Lower lobe of right lung (tissue), 2 donors: Measurements from ENCODE around the gene RSRC1. TPM values are rescaled to one million over a fixed set of nuclear protein-coding genes. Genes with fewer than 3 reads are reported as not detected.
"Not testable (repeated sequence)": the region's sequence is repeated elsewhere in the genome, so short reads cannot be mapped to it uniquely, and the experiment has no call there.

Experiments
- ATAC-seq, 2 donors: fragments of 200-7000 bp; cut with Tn5 transposase; one replicate each; pipeline ENCODE4 v1.9.1; 2020 to 2022; ENCODE audit warnings: mild to moderate bottlenecking in 2 of 2, moderate library complexity in 2 of 2
- DNase-seq: peaks from one replicate; pipeline ENCODE4 v3.0.0-alpha.2; 2020
- H3K27ac ChIP-seq: fragments of 200-600 bp; one replicate; pipeline ENCODE4 v1.8.0; 2022
- H3K27me3 ChIP-seq: fragments of 200-600 bp; one replicate; pipeline ENCODE4 v1.8.0; 2022; ENCODE audit warnings: low read depth
- H3K36me3 ChIP-seq: fragments of 200-600 bp; one replicate; pipeline ENCODE4 v1.8.0; 2022; ENCODE audit warnings: mild to moderate bottlenecking
- H3K4me1 ChIP-seq: fragments of 200-600 bp; one replicate; pipeline ENCODE4 v1.8.0; 2022
- H3K4me3 ChIP-seq: fragments of 200-600 bp; one replicate; pipeline ENCODE4 v1.8.0; 2022; ENCODE audit warnings: mild to moderate bottlenecking
- H3K9me3 ChIP-seq: fragments of 200-600 bp; one replicate; pipeline ENCODE4 v1.8.0; 2022
- intact Hi-C: fragments of 100-400 bp; cut with DNase I; formaldehyde crosslinking; loops from one replicate; pipeline ENCODE4 v1.11.0; 2022
- total RNA-seq: library from RNA; stranded (reverse); fragmentation: NEBNext Ultra II Directional; extraction: Animal tissue kit (Norgen Biotek cat#: 25700); gene quantifications from one replicate; pipeline ENCODE4 v1.2.1, GENCODE V29; 2021
- TF ChIP-seq, protein P1 (sequence below): fragments of 200-600 bp; IDR thresholded peaks from one replicate; pipeline ENCODE4 v1.8.0; 2022; ENCODE audit warnings: antibody characterized with exemption, mild to moderate bottlenecking
- donor health status: DM: no; HTN: yes; CAD: no; lungs with severe emphysema.

RSRC1 gene
- total RNA-seq, 1 donor from 2014 or later: 29.8 TPM

DNA sequence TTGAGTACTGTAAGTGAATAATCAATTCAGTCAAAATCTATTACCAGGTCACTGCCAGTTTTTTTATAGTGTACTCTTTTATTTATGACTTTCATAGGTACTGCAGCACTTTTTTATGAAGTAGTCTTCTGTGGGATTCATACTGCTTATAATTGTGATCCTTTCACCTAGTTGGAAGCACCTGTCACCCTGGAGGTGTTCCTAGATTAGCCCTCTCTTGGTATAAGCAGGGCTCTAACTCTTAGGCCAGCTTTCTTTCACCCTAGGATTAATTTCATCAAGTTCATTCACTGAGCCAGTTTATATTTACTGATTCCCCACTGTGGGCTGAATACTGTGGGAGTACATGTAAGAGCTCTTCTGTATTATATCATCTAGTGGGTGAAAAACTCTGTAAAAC, 395.2 kb downstream of the RSRC1 start:
- H3K36me3 ChIP-seq: no peaks in the 10 kb centered on the region
- no peaks in the 10 kb centered on the region for H3K4me1 ChIP-seq
- no peak for DNase-seq
- no peak overlapping the region for H3K4me3 ChIP-seq
- no peaks in the 10 kb centered on the region for H3K9me3 ChIP-seq
- no peaks in the 10 kb centered on the region for H3K27me3 ChIP-seq
- intact Hi-C loops: no loop called here
- TF ChIP-seq, protein P1, sequence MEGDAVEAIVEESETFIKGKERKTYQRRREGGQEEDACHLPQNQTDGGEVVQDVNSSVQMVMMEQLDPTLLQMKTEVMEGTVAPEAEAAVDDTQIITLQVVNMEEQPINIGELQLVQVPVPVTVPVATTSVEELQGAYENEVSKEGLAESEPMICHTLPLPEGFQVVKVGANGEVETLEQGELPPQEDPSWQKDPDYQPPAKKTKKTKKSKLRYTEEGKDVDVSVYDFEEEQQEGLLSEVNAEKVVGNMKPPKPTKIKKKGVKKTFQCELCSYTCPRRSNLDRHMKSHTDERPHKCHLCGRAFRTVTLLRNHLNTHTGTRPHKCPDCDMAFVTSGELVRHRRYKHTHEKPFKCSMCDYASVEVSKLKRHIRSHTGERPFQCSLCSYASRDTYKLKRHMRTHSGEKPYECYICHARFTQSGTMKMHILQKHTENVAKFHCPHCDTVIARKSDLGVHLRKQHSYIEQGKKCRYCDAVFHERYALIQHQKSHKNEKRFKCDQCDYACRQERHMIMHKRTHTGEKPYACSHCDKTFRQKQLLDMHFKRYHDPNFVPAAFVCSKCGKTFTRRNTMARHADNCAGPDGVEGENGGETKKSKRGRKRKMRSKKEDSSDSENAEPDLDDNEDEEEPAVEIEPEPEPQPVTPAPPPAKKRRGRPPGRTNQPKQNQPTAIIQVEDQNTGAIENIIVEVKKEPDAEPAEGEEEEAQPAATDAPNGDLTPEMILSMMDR: no peak
- no peak for ATAC-seq
- H3K27ac ChIP-seq: no peak overlapping the region

DNA sequence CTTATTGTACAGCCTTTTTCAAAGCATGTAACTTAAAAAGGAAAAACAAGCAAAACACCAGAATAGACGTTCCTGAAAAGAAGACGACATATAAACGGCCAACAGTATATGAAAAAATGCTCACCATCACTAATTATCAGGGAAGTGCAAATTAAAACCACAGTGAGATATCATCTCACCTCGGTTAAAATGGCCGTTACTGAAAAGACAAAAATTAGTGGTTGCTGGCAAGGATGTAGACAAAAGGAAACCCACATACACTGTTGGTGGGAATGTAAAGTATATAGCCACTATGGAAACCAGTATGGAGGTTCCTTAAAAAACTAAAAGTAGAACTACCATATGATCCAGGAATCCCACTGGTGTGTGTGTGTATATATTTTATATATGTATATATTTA, 396.6 kb downstream of the RSRC1 start:
- H3K4me3 ChIP-seq: no peak overlapping the region
- TF ChIP-seq, protein P1: no peak
- H3K27ac ChIP-seq: no peak overlapping the region
- no peaks in the 10 kb centered on the region for H3K36me3 ChIP-seq
- no peaks in the 10 kb centered on the region for H3K27me3 ChIP-seq
- H3K4me1 ChIP-seq: no peaks in the 10 kb centered on the region
- H3K9me3 ChIP-seq: no peaks in the 10 kb centered on the region
- ATAC-seq: no peak
- DNase-seq: no peak
- intact Hi-C loops: no loop called here

DNA sequence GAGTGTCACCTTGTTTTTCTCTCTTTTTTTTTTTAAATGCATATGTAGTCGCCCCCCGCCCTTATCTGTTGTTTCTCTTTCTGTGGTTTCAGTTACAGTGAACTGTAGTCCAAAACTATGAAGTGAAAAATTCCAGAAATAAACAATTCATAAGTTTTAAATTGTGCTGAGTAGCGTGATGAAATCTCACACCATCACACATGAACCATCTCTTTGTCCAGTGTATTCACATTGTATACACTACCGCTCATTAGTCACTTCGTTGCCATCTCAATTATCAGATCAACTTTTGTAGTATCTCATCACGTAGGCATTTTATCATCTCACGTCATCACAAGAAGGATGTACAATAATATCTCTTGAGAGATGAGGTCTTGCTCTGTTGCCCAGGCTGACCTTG, 398.6 kb downstream of the RSRC1 start:
- no peak for DNase-seq
- Histone ChIP-seq H3K36me3 (no peaks in the 10 kb centered on the region), H3K27ac (no peak overlapping the region), H3K4me3 (no peak overlapping the region), H3K27me3 (no peaks in the 10 kb centered on the region), H3K4me1 (no peaks in the 10 kb centered on the region), H3K9me3 (no peaks in the 10 kb centered on the region)
- intact Hi-C loops: no loop called here
- TF ChIP-seq, protein P1: no peak
- no peak for ATAC-seq

DNA sequence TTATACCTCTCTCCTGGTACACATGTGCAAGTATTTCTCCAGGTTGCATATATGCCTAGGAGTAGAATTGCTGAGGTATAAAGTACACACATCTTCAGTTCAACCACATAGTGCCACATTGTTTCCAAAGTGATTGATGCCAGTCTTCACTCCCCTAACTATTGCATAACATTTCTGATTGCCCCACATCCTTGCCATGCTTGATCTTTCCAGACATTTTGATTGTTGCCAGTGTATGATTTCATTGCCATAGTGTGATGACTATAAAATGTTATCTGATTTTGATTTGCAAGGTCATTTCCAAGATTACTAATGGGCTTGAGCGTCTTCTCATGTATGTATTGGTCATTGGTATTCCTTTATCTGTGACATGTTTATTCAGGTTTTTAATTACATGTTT, 400.0 kb downstream of the RSRC1 start:
- Histone ChIP-seq H3K4me3 (no peak overlapping the region), H3K27ac (no peak overlapping the region), H3K9me3 (no peaks in the 10 kb centered on the region), H3K4me1 (no peaks in the 10 kb centered on the region), H3K27me3 (no peaks in the 10 kb centered on the region), H3K36me3 (no peaks in the 10 kb centered on the region)
- ATAC-seq (no peak), DNase-seq (no peak)
- intact Hi-C loops: no loop called here
- TF ChIP-seq, protein P1: no peak

DNA sequence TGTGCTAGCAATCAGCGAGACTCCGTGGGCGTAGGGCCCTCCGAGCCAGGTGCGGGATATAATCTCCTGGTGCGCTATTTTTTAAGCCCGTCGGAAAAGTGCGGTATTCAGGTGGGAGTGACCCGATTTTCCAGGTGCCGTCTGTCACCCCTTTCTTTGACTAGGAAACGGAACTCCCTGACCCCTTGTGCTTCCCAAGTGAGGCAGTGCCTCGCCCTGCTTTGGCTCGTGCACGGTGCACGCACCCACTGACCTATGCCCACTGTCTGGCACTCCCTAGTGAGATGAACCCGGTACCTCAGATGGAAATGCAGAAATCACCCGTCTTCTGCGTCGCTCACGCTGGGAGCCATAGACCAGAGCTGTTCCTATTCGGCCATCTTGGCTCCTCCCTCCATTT, 406.8 kb downstream of the RSRC1 start:
- H3K4me1 ChIP-seq, H3K36me3 ChIP-seq, DNase-seq, intact Hi-C loops, H3K4me3 ChIP-seq, ATAC-seq, H3K27ac ChIP-seq, H3K9me3 ChIP-seq, H3K27me3 ChIP-seq: not testable (repeated sequence)

DNA sequence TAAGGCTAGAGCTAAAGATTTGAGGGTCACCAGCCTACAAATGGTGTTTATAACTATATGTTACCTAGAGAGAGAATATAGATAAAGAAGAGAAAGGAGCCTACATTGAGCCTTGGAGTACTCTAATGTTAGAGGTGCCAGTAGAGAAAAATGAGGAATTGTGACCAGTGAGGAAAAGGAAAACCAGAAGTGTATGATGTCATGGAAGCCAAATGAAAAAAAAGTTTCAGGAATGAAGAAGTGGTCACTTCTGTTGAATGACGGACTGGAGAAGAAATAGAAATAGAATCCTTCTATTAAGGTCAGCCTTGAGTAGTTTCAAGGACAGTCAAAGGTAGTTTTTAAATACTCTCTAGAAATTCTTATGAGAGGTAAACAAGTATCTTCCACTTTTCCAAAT, 409.9 kb downstream of the RSRC1 start:
- intact Hi-C loops: no loop called here
- no peaks in the 10 kb centered on the region for H3K27me3 ChIP-seq
- H3K36me3 ChIP-seq: no peaks in the 10 kb centered on the region
- no peaks in the 10 kb centered on the region for H3K4me1 ChIP-seq
- H3K9me3 ChIP-seq: no peaks in the 10 kb centered on the region
- ATAC-seq (no peak), DNase-seq (no peak)
- no peak overlapping the region for H3K27ac ChIP-seq
- TF ChIP-seq, protein P1: no peak
- H3K4me3 ChIP-seq: no peak overlapping the region
